Loucy (cell line): Measurements from ENCODE around the gene OPN1LW.
"Not testable (repeated sequence)": the region's sequence is repeated elsewhere in the genome, so short reads cannot be mapped to it uniquely, and the experiment has no call there.

Experiments used
- H2AFZ ChIP-seq: fragments of 200-600 bp; sonication (generic); 2 replicates; pipeline ENCODE4 v1.6.0; 2016; ENCODE audit warnings: antibody characterized with exemption, mild to moderate bottlenecking, low read length, moderate library complexity
- H3F3A ChIP-seq: fragments of 200-600 bp; 2 replicates; pipeline ENCODE4 v1.6.0; 2016; ENCODE audit warnings: antibody characterized with exemption, low read depth, mild to moderate bottlenecking
- H3K27me3 ChIP-seq: fragments of 200-600 bp; sonication (generic); 2 replicates; pipeline ENCODE4 v1.6.1; 2014; ENCODE audit warnings: low read length, mild to moderate bottlenecking; ENCODE audit not compliant: insufficient read depth, poor library complexity, severe bottlenecking
- H3K36me3 ChIP-seq: fragments of 200-600 bp; sonication (generic); 2 replicates; pipeline ENCODE4 v1.6.1; 2016; ENCODE audit warnings: low read length; ENCODE audit not compliant: insufficient read depth
- H3K4me1 ChIP-seq: fragments of 200-600 bp; sonication (generic); 2 replicates; pipeline ENCODE4 v1.5.1; 2014; ENCODE audit warnings: low read length, mild to moderate bottlenecking; ENCODE audit not compliant: insufficient read depth, poor library complexity, severe bottlenecking
- H3K4me2 ChIP-seq: fragments of 200-600 bp; sonication (generic); 2 replicates; pipeline ENCODE4 v1.6.0; 2014; ENCODE audit warnings: antibody characterized with exemption, low read length, low read depth, mild to moderate bottlenecking; ENCODE audit not compliant: poor library complexity, severe bottlenecking
- H3K4me3 ChIP-seq: fragments of 200-600 bp; sonication (generic); 2 replicates; pipeline ENCODE4 v1.5.1; 2014; ENCODE audit warnings: low read length, mild to moderate bottlenecking, mixed read lengths; ENCODE audit not compliant: poor library complexity, severe bottlenecking
- H3K79me2 ChIP-seq: fragments of 200-600 bp; sonication (generic); 2 replicates; pipeline ENCODE4 v1.6.1; 2014; ENCODE audit warnings: low read length; ENCODE audit not compliant: insufficient read depth
- H3K9ac ChIP-seq: fragments of 200-600 bp; sonication (generic); 2 replicates; pipeline ENCODE4 v1.6.0; 2014; ENCODE audit warnings: mild to moderate bottlenecking, low read depth, low read length, moderate library complexity; ENCODE audit not compliant: poor library complexity, severe bottlenecking
- H3K9me2 ChIP-seq: fragments of 200-600 bp; sonication (generic); replicated peaks from 2 replicates; pipeline ENCODE4 v1.6.1; 2016; ENCODE audit warnings: low read depth, low read length, mixed read lengths
- H3K9me3 ChIP-seq: fragments of 200-600 bp; sonication (generic); 2 replicates; pipeline ENCODE4 v1.6.1; 2014; ENCODE audit warnings: mild to moderate bottlenecking, antibody characterized with exemption, low read length, low read depth; ENCODE audit not compliant: insufficient read depth
- H4K20me1 ChIP-seq: fragments of 200-600 bp; sonication (generic); 2 replicates; pipeline ENCODE4 v1.6.0; 2014; ENCODE audit warnings: antibody characterized with exemption, low read length, mild to moderate bottlenecking; ENCODE audit not compliant: insufficient read depth, poor library complexity, severe bottlenecking

OPN1LW gene

DNA sequence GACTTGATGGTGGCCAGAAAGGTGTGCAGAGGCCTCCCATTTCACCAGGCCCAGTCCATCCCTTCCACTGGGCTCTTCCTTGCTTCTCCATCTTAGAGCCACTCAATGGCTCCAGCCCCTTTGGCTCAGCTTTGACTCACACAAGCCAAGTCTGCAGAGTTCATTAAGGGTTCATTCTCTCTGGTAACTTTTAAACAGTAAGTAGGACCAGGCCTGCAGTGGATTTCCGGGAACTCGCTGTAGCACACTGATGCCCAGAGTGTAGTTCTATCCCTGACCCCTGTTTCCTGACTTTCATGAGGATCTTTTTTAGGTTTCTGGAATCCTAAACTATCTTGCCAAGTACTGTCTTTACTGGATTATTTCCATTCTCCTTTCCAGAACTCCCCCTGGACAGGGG, 13.2 kb downstream of the OPN1LW start:
- H3F3A ChIP-seq, H3K79me2 ChIP-seq, H3K9me2 ChIP-seq, H4K20me1 ChIP-seq, H3K4me1 ChIP-seq, H3K4me2 ChIP-seq, H3K9me3 ChIP-seq, H3K4me3 ChIP-seq, H3K36me3 ChIP-seq, H3K9ac ChIP-seq, H3K27me3 ChIP-seq, H2AFZ ChIP-seq: not testable (repeated sequence)

DNA sequence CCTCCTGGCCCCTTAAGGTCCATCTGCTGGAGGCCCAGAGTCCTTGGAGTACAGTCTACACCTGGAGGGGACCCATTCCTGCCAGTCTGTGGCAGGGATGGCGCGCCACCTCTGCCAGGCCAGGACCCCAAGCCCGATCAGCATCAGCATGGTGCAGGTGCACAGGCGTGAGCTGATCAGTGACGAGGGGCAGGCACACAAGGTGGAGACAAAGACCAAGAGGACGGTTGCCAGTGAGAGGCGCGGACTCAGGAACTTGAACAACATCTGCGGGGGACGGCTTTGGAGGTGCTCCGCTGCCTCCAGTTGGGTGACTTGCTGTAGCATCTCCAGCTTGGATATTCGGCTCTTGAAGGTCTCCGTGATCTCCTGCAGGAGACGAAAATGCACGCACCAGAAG, 15.3 kb downstream of the OPN1LW start:
- H3F3A ChIP-seq, H2AFZ ChIP-seq, H3K79me2 ChIP-seq, H3K9me3 ChIP-seq, H3K9me2 ChIP-seq, H3K4me2 ChIP-seq, H3K27me3 ChIP-seq, H3K4me3 ChIP-seq, H3K4me1 ChIP-seq, H3K36me3 ChIP-seq, H3K9ac ChIP-seq, H4K20me1 ChIP-seq: not testable (repeated sequence)

- H3F3A ChIP-seq, H3K36me3 ChIP-seq, H3K4me3 ChIP-seq, H3K79me2 ChIP-seq, H3K9me3 ChIP-seq, H2AFZ ChIP-seq, H3K9me2 ChIP-seq, H3K9ac ChIP-seq, H4K20me1 ChIP-seq, H3K27me3 ChIP-seq, H3K4me2 ChIP-seq, H3K4me1 ChIP-seq: not testable (repeated sequence)
Measured at GRCh38 chrX:154164902-154165301, 20.9 kb downstream of the OPN1LW start.

GRCh38 chrX:154168384-154168783, 24.3 kb downstream of the OPN1LW start:
- H3K9me2 ChIP-seq, H3K4me1 ChIP-seq, H3K36me3 ChIP-seq, H3K27me3 ChIP-seq, H3F3A ChIP-seq, H3K9me3 ChIP-seq, H2AFZ ChIP-seq, H3K4me3 ChIP-seq, H4K20me1 ChIP-seq, H3K79me2 ChIP-seq, H3K4me2 ChIP-seq, H3K9ac ChIP-seq: not testable (repeated sequence)

GRCh38 chrX:154172535-154172943, 28.5 kb downstream of the OPN1LW start:
- H3F3A ChIP-seq, H3K4me1 ChIP-seq, H3K9ac ChIP-seq, H2AFZ ChIP-seq, H3K79me2 ChIP-seq, H3K4me2 ChIP-seq, H4K20me1 ChIP-seq, H3K27me3 ChIP-seq, H3K4me3 ChIP-seq, H3K9me3 ChIP-seq, H3K36me3 ChIP-seq, H3K9me2 ChIP-seq: not testable (repeated sequence)

- H3K36me3 ChIP-seq, H3K9me2 ChIP-seq, H3K9ac ChIP-seq: not testable (repeated sequence)
Measured at GRCh38 chrX:154174356-154174755, 30.3 kb downstream of the OPN1LW start.

GRCh38 chrX:154182296-154182695, 38.3 kb downstream of the OPN1LW start, which contains the start of gene OPN1MW:
TSS of gene OPN1MW (plus strand) at chrX:154182596. CDS start at chrX:154182678, 82 bp downstream.
- H2AFZ ChIP-seq, H3K9ac ChIP-seq, H3K4me1 ChIP-seq, H3K36me3 ChIP-seq, H3K9me2 ChIP-seq, H3K4me3 ChIP-seq, H3K9me3 ChIP-seq, H3K27me3 ChIP-seq, H4K20me1 ChIP-seq, H3K4me2 ChIP-seq, H3F3A ChIP-seq, H3K79me2 ChIP-seq: not testable (repeated sequence)

More at GRCh38 chrX:154174356-154174755, 30.3 kb downstream of the OPN1LW start:
- H3K79me2 ChIP-seq, H3F3A ChIP-seq, H3K4me3 ChIP-seq, H3K4me2 ChIP-seq, H3K9me3 ChIP-seq, H3K27me3 ChIP-seq, H4K20me1 ChIP-seq, H3K4me1 ChIP-seq, H2AFZ ChIP-seq: not testable (repeated sequence)

DNA sequence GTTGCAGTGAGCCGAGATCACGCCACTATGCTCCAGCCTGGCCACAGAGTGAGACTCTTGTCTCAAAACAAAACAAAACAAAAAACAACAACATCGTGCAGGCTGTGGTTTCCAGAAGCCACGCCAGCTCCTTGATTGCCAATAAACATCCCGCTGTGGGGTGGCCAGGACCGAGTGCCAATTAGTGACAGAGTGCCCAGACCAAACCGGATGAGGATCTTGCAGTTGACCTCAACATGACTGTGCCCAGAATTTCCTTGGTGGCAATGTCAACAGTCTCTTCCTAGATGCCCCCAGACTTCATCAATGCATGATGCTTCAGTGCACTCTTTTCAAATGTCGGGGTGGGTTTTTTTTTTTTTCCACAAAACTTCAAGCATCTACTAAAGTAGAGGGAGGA, 39.8 kb downstream of the OPN1LW start:
- H3K9me3 ChIP-seq, H3K4me3 ChIP-seq, H3K9ac ChIP-seq, H3K4me2 ChIP-seq, H3K36me3 ChIP-seq, H3K9me2 ChIP-seq, H3F3A ChIP-seq, H4K20me1 ChIP-seq, H3K27me3 ChIP-seq, H3K79me2 ChIP-seq, H3K4me1 ChIP-seq, H2AFZ ChIP-seq: not testable (repeated sequence)
